GM19468 (cell line): ENCODE data around the gene EMC9.

Experiments
- ATAC-seq: cut with Tn5 transposase; IDR thresholded peaks from one replicate; pipeline ENCODE4 v1.9.1; 2021; ENCODE audit warnings: mild to moderate bottlenecking, moderate library complexity, moderate number of reproducible peaks; ENCODE audit not compliant: unreplicated experiment; ENCODE audit errors: extremely low read depth

The EMC9 gene

GRCh38 chr14:24177891-24178290 lies 36.5 kb upstream of the EMC9 start:
- no peak for ATAC-seq

- no peak for ATAC-seq
Measured at GRCh38 chr14:24177041-24177825, 35.8 kb upstream of the EMC9 start.

GRCh38 chr14:24176599-24176998 lies 35.2 kb upstream of the EMC9 start:
- ATAC-seq = no peak

GRCh38 chr14:24172871-24173281 lies 31.5 kb upstream of the EMC9 start:
- ATAC-seq = no peak

GRCh38 chr14:24172261-24172860 lies 31.0 kb upstream of the EMC9 start:
- no peak for ATAC-seq

GRCh38 chr14:24171422-24172260 lies 30.2 kb upstream of the EMC9 start, which contains the start of gene REC8:
TSS of gene REC8 (plus strand) at chr14:24172080. CDS start at chr14:24172553, 473 bp downstream.
- peak; percentile 69 for ATAC-seq

GRCh38 chr14:24167469-24168114 lies 26.2 kb upstream of the EMC9 start:
- ATAC-seq = no peak

- ATAC-seq = no peak
Measured at GRCh38 chr14:24165785-24166184, 24.4 kb upstream of the EMC9 start.

GRCh38 chr14:24164518-24164991 lies 23.2 kb upstream of the EMC9 start:
- ATAC-seq = no peak

GRCh38 chr14:24162093-24162492 lies 20.7 kb upstream of the EMC9 start:
- ATAC-seq = no peak

GRCh38 chr14:24160850-24161804 lies 19.7 kb upstream of the EMC9 start, which contains the start of gene IRF9:
TSS of gene IRF9 (plus strand) at chr14:24161265. CDS start at chr14:24162145, 880 bp downstream.
- ATAC-seq = peak; percentile 69

- ATAC-seq = no peak
Measured at GRCh38 chr14:24160499-24160849, 19.1 kb upstream of the EMC9 start.

- ATAC-seq = no peak
Measured at GRCh38 chr14:24159777-24160498, 18.5 kb upstream of the EMC9 start.

- ATAC-seq = no peak
Measured at GRCh38 chr14:24157331-24157730, 15.9 kb upstream of the EMC9 start.

- ATAC-seq = no peak
Measured at GRCh38 chr14:24156840-24157239, 15.4 kb upstream of the EMC9 start.

GRCh38 chr14:24155100-24155499 lies 13.7 kb upstream of the EMC9 start:
- no peak for ATAC-seq

- ATAC-seq = no peak
Measured at GRCh38 chr14:24151404-24152080, 10.2 kb upstream of the EMC9 start.

GRCh38 chr14:24150993-24151392 lies 9.6 kb upstream of the EMC9 start:
- ATAC-seq = no peak
